VCaP (cell line): ENCODE data around the gene NSUN2.

Source experiments
- H3K27ac ChIP-seq: fragments of 450-650 bp; 2 replicates; pipeline ENCODE4 v1.5.1; 2017
- TF ChIP-seq, protein P1 (sequence below): fragments of 450-650 bp; conservative IDR thresholded peaks from 2 replicates; pipeline ENCODE4 v1.5.1; 2017; ENCODE audit warnings: mild to moderate bottlenecking, moderate library complexity

Gene NSUN2

DNA sequence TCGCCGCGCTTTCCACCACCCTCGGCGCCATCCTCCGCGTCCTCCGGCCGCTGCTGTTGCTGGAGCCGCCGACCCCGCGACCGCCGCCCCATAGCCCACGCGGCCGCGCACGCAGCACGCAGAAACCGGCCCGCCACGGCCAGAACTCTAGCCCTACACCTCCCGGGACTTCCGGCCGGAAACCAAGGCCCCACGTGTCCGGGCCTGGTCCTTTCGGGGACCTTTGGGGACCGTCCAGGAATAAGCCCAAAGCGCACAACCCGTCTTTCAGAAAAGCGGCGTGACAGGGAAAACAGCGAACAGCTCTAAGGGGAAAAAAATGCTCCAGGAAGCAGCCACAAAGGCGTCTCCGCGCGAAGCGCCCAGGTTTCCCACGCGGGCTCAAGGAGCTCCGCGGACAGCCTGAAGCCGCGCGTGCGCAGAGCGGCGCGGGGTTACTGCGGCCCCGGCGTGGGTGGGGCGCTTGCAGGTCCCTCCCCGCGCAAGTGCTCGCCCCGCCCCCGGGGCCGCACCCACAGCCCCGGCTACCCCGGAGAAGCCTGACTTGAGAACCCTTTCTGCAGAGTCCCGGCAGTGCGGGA lies at the start of gene NSUN2, which contains the start of gene SRD5A1:
Gene NSUN2 (minus strand): TSS at position 157 of the 581 bp plus-strand sequence. CDS start 65 bp downstream, at position 92.
Gene SRD5A1 (plus strand): TSS at position 553 of the 581 bp plus-strand sequence. CDS start 137 bp downstream, outside the sequence.
- H3K27ac ChIP-seq = peak within 1 kb of the TSS; percentile 99
- TF ChIP-seq, protein P1, sequence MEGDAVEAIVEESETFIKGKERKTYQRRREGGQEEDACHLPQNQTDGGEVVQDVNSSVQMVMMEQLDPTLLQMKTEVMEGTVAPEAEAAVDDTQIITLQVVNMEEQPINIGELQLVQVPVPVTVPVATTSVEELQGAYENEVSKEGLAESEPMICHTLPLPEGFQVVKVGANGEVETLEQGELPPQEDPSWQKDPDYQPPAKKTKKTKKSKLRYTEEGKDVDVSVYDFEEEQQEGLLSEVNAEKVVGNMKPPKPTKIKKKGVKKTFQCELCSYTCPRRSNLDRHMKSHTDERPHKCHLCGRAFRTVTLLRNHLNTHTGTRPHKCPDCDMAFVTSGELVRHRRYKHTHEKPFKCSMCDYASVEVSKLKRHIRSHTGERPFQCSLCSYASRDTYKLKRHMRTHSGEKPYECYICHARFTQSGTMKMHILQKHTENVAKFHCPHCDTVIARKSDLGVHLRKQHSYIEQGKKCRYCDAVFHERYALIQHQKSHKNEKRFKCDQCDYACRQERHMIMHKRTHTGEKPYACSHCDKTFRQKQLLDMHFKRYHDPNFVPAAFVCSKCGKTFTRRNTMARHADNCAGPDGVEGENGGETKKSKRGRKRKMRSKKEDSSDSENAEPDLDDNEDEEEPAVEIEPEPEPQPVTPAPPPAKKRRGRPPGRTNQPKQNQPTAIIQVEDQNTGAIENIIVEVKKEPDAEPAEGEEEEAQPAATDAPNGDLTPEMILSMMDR = no peak

DNA sequence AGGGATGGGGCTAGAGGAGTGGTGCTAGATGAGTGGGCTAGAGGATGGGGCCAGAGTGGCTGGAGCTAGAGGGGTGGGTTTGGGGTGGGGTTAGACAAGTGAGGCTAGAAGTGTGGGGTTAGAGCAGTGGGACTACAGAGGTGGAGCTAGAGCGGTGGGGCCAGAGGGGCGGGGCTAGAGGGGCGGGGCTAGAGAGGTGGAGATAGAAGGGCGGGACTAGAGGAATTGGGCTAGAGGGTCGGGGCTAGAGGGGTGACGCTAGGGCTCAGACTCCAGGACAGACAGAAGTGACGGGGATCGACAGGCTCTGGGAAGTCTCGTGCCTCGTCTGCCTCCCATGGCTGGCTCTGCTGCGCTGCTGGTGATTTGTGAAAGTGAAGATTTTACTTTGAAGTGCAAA lies 49.4 kb upstream of the NSUN2 start:
- TF ChIP-seq, protein P1 = no peak
- H3K27ac ChIP-seq = no peak overlapping the region

DNA sequence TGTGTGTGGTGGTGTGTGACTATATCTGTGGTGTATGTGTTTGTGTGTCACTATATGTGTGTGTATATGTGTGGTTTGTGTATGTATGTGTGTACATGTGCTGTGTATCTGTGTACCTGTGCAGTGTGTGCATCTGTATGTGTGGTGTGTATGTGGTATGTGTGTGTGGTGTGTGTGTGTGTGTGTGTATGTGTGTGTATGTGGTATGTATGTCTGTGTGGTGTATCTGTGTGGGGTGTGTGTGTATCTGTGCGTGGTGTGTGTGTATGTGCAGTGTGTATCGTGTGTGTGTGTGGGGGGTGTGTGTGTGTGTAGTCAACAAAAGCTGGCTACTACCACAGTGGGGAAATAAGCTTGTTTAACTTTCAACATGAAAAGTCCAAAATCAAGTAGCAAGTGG lies 48.8 kb upstream of the NSUN2 start:
- no peak overlapping the region for H3K27ac ChIP-seq
- TF ChIP-seq, protein P1 = no peak

DNA sequence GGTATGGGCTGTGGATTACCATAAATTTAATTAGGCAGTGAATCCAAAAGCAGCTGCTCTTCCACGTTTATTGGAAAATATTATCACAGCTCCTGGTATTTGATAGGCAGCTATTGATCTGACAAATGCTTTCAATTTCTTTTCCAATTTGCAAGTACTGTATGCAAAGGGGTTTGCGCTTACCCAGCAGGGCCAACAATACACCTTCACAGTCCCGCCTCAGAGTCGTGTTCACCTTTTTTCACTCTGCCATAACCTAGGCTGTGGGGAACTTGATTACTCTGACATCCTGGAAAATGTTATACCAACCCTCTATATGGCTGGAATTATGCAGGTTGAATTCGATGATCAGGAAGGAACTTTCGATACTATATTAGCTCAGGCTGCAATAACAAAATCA lies 48.1 kb upstream of the NSUN2 start:
- no peak overlapping the region for H3K27ac ChIP-seq
- TF ChIP-seq, protein P1 = no peak

DNA sequence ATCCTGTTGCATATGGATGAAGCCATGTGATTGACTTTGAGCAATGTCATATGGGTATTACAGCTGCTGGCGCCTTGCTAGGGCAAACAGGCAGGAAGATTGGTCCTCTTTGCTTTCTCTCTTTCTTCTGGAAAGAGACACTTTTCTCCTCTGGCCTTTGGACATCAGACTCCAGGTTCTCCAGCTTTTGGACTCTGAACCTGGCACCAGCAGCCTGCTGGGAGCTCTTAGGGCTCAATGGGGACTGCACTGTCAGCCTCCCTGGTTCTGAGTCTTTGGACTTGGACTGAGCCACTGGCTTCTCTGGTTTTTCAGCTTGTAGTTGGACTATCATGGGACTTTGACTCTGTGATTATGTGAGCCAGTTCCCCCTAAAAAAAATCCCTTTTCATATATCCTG lies 45.5 kb upstream of the NSUN2 start:
- TF ChIP-seq, protein P1 = no peak

DNA sequence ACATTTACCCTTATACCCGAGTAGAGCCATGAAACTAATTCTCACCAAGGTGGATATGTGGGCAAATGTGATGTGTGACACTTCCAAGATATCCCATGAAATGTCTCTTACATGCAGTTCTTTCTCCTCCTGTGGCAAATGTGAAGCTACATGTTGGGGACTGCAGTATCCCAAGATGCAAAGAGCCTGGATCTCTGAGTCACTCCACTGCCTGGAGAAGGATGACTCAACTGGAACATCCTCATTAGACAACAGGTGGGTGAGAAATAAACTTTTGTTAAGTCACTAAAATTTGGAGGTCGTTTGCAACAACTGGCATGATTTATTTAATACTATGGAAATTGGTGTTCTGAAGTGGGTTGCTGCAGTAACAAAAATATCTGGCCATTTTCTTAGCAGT lies 43.9 kb upstream of the NSUN2 start:
- TF ChIP-seq, protein P1 = no peak
- no peak overlapping the region for H3K27ac ChIP-seq

More for the DNA sequence above, 45.5 kb upstream of the NSUN2 start:
- H3K27ac ChIP-seq = no peak overlapping the region

DNA sequence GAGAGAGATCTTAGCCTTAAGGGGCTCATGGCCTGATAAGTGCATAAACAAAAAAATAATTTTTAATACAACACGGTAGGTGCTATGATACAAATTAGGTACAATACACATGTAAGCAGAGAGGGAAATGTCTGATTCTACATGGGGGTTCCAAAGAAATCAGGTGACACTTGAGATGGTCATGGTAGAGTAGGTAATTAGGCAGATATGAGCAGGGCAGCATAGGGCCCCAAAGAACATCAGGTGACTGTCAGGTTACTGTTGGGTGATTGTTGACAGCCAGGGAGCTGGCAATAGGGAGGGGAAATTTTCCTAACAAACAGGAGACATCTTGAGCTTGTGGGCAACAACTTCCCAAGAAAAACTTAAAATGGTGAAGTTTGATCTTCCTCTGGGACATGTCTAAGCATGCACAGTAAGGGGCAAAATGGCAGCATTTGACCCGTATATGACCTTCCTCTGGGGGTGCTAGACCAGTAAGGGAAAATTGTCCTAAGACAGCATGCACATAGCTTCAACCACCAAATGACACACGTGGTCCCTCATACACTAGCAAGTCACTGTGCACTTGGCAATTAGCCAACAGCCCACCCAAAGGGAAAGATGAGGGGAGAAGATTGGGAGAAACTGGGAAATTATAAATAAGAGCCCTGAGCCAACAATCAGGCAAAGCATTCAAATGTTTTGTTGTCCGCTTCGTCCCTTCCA lies 43.1 kb upstream of the NSUN2 start:
- TF ChIP-seq, protein P1 = no peak
- H3K27ac ChIP-seq = no peak overlapping the region
